GM10266 (cell line): ENCODE data around the gene CBY3.
"Not testable (repeated sequence)": the region's sequence is repeated elsewhere in the genome, so short reads cannot be mapped to it uniquely, and the experiment has no call there.

Experiments used
- DNase-seq: peaks from one replicate; pipeline ENCODE4 v3.0.0; 2012; ENCODE audit errors: extremely low spot score
- TF ChIP-seq, protein P1 (sequence below): IDR thresholded peaks from 2 replicates; pipeline ENCODE4 v1.5.1; 2012; ENCODE audit warnings: mild to moderate bottlenecking, low read depth; ENCODE audit not compliant: control insufficient read depth, insufficient read depth; ENCODE audit errors: missing control alignments

CBY3 gene

DNA sequence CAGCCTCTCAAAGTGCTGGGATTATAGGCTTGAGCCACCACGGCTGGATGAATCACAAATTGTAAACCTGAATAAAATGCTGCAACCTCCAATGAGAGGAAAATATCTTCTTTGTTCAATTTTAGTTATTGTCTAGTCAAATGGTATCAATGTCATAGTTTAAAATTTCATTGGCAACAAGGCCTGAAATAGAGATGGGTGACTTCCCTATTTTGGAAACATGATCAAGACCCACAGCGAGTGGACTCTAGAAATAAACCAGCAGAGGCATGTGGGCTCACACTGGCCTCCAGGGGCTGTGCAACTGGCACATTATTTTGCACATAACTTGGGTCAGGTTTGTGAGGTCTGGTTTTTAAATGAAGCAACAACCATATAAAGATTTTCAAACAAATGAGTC is 27.7 kb downstream of the CBY3 start:
- not testable (repeated sequence) for DNase-seq

DNA sequence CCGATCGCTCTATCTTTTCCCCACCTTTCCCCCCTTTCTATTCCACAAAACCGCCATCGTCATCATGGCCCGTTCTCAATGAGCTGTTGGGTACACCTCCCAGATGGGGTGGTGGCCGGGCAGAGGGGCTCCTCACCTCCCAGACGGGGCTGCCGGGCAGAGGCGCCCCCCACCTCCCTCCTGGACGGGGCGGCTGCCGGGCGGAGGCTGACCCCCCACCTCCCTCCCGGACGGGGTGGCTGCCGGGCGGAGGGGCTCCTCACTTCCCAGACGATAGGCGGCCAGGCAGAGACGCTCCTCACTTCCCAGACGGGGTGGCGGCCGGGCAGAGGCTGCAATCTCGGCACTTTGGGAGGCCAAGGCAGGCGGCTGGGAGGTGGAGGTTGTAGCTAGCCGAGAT is 30.6 kb downstream of the CBY3 start:
- DNase-seq = not testable (repeated sequence)

DNA sequence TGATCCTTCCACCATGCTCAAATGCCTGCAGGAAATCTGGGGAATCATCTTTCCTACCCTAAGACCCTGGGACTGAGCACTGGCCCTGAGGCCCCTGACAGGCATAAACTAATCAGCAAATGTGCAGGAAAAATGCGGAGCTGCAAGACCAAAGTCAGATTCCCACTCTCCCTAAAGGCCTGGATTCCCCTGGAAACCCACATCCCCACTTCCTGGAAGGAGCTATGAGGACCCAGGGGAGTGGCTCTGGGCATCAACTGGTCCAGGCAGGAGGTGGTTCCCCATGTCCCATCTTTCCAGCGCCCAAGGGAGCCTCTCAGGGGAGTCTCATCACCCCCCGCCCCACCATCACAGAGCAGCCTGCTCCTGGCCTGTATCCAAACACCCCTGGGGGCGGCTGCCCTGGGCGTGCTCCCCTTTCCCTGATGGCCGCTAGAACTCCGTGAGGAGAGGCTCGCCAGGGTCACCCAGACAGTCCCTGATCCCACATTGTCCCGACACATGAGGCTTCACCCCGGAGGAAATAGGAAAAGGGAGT is 31.6 kb downstream of the CBY3 start:
- not testable (repeated sequence) for DNase-seq

DNA sequence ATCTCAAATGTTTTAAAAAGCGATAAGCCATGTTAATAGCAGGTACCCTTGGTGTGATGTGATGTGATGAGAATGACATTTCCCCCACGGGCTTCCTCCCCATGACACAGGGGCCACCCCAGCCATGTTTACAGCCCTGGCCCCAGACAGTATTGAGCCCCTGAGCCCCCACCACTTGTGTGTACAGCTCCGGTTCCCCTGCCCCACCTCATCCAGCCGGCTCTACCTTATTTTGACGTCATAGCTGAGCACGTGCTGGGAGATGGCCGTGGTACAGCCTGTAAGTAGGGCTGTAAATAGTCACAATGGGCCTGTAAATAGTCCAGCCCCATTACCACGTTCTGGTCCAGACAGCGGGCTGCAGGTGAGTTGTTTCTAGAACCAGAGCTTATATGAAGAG is 32.4 kb downstream of the CBY3 start:
- TF ChIP-seq, protein P1, sequence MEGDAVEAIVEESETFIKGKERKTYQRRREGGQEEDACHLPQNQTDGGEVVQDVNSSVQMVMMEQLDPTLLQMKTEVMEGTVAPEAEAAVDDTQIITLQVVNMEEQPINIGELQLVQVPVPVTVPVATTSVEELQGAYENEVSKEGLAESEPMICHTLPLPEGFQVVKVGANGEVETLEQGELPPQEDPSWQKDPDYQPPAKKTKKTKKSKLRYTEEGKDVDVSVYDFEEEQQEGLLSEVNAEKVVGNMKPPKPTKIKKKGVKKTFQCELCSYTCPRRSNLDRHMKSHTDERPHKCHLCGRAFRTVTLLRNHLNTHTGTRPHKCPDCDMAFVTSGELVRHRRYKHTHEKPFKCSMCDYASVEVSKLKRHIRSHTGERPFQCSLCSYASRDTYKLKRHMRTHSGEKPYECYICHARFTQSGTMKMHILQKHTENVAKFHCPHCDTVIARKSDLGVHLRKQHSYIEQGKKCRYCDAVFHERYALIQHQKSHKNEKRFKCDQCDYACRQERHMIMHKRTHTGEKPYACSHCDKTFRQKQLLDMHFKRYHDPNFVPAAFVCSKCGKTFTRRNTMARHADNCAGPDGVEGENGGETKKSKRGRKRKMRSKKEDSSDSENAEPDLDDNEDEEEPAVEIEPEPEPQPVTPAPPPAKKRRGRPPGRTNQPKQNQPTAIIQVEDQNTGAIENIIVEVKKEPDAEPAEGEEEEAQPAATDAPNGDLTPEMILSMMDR = no peak
- no peak for DNase-seq

DNA sequence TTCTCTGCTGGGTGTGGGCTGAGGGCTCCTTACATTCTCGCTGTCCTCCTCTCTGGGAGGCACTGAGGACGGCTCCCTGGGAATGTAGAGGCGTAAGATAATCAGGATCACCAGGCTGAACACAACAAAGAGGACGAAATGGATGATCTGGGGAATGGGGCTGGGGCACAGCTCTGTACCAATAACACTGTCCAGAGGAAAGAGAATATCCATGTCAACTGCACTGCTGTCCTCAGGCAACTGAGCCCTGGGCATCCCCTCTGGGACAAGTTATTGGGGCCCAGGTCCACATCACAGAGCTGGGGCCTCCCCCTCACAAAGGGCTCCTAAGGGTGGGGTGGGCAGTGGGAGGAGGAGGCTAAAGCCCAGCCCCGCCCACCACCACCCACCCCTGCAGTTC is 36.1 kb downstream of the CBY3 start:
- DNase-seq = not testable (repeated sequence)

DNA sequence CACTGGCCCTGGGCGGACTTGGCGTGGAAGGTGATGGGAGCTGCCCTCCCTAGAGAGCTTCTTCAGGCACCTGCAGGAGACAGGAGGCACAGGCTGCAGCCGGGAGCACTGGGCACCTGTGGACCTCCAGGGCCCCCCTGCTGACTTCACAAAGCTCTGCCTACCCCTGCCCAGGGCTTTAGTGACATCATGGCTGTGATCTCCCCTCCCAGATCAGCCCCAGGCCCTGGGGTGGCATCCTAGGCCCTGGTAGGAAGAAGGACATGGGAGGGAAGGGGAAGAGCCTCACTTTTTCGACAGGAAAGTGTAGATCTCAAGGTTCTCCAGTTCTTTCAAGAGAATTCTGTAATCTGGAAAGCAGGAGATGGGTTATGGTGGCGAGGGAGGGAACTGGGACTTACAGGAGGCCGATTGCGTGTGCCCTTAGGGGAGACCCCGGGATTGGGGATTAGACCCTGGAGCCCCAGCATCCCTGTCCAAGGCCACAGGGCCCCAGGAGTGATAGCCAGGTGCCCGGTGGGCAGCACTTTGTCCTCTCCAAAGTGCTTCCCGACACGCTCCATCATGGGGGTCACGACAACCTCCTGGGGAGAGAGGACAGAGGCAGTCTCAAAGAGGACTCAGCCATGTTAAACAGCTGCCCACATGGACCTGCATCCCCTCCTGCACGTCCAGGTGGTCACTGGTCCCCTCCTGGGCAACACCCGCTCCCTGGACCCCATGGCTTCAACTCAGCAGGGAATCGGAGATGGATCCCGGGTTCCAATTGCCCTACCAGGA is 37.5 kb downstream of the CBY3 start:
- not testable (repeated sequence) for DNase-seq

DNA sequence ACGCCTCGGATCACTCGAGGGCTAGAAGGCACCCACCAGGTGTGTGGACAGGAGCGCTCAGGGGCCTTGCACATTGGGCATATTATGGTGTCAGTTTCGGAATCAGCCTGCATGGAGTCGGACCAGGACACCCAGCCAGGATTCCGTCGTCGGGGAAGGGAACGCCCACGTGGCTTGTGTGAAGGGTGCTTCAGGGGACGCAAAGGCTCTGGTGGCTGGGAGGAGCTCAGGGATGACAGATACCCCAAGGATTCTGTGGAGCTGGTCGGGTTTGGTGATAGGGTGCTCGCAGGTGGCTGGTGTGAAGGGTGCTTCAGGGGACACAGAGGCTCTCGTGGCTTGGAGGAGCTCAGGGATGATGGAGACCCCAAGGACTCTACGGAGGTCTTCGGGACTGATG is 38.2 kb downstream of the CBY3 start:
- not testable (repeated sequence) for DNase-seq

DNA sequence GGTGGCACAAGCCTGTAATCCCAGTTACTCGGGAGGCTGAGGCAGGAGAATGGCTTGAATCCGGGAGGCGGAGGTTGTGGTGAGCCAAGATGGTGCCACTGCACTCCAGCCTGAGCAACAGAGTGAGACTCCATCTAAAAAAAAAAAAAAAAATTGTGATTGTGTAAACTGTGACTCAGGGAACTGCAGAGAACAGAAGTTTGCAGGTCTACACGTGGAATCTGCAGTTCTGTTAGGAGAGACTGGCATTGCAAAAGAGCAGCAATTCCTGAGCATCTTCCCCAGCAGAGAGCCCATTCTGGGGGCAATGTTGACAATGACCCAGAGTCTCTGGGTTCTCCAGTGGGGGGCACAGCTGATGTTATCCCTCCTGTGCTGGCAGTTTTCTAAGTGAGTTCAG is 39.1 kb downstream of the CBY3 start:
- not testable (repeated sequence) for DNase-seq

DNA sequence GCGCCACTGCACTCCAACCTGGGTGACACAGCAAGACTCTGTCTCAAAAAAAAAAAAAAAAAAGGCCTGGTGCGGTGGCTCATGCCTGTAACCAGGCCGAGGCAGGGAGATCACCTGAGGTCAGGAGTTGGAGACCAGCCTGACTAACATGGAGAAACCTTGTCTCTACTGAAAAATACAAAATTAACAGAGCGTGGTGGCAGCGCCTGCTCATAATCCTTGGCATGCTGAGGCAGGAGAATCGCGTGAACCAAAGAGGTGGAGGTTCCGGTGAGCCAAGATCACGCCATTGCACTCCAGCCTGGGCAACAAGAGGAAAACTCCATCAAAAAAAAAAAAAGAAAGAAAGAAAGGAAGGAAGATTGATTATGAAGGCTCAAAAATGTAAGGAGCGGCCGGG is 41.5 kb downstream of the CBY3 start:
- not testable (repeated sequence) for DNase-seq

DNA sequence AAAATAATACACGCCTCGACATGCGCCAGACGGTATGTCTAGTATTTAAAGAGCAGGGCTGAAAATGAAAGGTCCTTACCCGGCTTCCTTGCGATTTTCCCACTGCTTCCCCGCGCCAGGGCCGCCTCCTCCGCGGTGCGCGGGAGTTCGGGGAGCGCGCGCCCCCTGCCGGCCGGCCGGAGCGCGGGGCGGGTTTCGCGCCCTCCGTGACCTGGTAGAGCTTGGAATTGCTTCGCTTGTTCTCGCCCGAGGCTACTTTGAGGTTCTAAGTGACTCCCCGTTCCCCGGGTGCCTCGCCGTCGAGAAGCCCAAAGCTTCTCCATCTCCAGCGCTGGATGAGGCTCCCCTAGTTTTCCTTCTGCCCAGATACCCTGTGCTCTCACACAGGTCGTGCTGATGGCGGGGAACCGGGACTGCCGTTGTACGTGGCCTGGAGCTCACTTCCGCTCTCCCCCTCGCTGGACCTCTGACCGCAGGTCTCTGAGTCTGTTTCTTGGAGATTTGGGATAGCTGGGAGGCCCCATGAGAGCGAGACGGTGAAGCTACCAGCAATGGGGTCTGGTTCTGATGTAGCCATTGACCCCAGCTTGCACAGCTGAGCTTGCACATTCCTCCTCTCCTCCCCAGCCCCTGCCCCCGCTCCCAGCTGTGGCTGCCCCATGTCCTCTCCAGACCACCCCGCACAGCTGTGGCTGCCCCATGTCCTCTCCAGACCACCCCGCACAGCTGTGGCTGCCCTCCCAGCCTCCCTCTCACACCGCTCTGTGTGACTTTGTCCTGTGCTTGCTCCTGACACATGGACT is 46.3 kb downstream of the CBY3 start:
- not testable (repeated sequence) for DNase-seq

DNA sequence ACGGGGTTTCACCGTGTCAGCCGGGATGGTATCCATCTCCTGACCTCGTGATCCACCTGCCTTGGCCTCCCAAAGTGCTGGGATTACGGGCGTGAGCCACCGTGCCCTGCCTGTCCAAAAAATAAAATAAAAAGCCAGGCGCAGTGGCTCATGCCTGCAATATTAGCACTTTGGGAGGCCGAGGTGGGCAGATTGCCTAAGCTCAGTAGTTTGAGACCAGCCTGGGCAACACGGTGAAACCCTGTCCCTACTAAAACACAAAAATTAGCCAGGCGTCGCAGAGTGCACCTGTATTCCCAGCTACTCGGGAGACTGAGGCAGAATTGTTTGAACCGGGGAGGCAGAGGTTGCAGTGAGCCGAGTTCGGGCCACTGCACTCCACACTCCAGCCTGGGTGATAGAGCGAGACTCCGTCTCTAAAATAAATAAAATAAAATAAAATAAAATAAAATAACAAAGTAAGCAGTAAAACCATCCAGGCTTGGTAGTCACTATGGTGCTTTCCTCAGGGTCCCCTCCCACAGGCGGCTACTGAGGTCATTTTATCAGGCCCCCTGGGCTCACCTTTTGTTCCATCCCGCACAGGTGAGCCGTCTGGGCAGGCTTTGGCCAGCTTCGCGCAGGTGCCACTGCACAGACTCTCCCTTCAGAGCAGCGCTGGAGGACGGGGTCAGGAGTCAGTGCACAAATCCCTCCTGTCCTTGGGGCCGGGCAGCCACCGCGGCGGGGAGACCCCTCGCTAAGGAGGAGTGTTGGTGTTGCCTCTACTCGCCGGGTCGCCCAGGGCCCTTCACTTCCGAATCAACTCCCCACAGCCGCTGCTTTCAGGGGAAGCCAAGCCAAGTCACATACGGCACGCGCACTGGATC is 47.1 kb downstream of the CBY3 start:
- DNase-seq = not testable (repeated sequence)
